Muscle layer of duodenum (tissue), 2 donors: ENCODE data around the gene NID2.

ENCODE experiments used
- H3K27ac ChIP-seq: one replicate; pipeline ENCODE4 v1.7.0; 2013; ENCODE audit warnings: mild to moderate bottlenecking, low read length
- H3K27me3 ChIP-seq: one replicate; pipeline ENCODE4 v1.7.0; 2013; ENCODE audit warnings: low read depth, mild to moderate bottlenecking, control low read depth, low read length
- H3K36me3 ChIP-seq, 2 donors: one replicate each; pipeline ENCODE4 v1.7.0; 2013; ENCODE audit warnings: low read length in 2 of 2, control low read depth in 1 of 2, mild to moderate bottlenecking in 1 of 2; ENCODE audit not compliant: insufficient read depth in 2 of 2, control insufficient read depth in 1 of 2
- H3K4me1 ChIP-seq, 2 donors: one replicate each; pipeline ENCODE4 v1.7.0; 2013; ENCODE audit warnings: low read length in 2 of 2, mild to moderate bottlenecking in 2 of 2, control low read depth in 1 of 2, moderate library complexity in 1 of 2; ENCODE audit not compliant: insufficient read depth in 2 of 2, control insufficient read depth in 1 of 2
- H3K4me3 ChIP-seq, 2 donors: one replicate each; pipeline ENCODE4 v1.7.0; 2013; ENCODE audit warnings: low read length in 2 of 2, low read depth in 1 of 2, mild to moderate bottlenecking in 1 of 2
- H3K9me3 ChIP-seq, 2 donors: one replicate each; pipeline ENCODE4 v1.7.0; 2013; ENCODE audit warnings: low read length in 2 of 2, control low read depth in 1 of 2, mild to moderate bottlenecking in 1 of 2; ENCODE audit not compliant: control insufficient read depth in 1 of 2
- donor health status: healthy.

The NID2 gene

GRCh38 chr14:52049721-52050588 is 18.9 kb downstream of the NID2 start:
- H3K27ac ChIP-seq: no peak overlapping the region
- peaks cover 26 to 74% of the 10 kb centered on the region in 2 donors for H3K4me1 ChIP-seq

GRCh38 chr14:52049271-52049670 is 19.6 kb downstream of the NID2 start:
- Histone ChIP-seq H3K4me1 (peaks cover 26 to 77% of the 10 kb centered on the region in 2 donors), H3K4me3 (no peak overlapping the region), H3K27ac (no peak overlapping the region), H3K9me3 (no peaks in the 10 kb centered on the region), H3K36me3 (no peaks in the 10 kb centered on the region), H3K27me3 (no peaks in the 10 kb centered on the region)

More at GRCh38 chr14:52049721-52050588, 18.9 kb downstream of the NID2 start:
- H3K4me3 ChIP-seq: no peak overlapping the region
- H3K9me3 ChIP-seq: no peaks in the 10 kb centered on the region
- H3K36me3 ChIP-seq: no peaks in the 10 kb centered on the region
- H3K27me3 ChIP-seq: no peaks in the 10 kb centered on the region

GRCh38 chr14:52048641-52049204 is 20.1 kb downstream of the NID2 start:
- H3K36me3 ChIP-seq: no peaks in the 10 kb centered on the region
- no peaks in the 10 kb centered on the region for H3K27me3 ChIP-seq
- H3K4me1 ChIP-seq: peaks cover 23 to 74% of the 10 kb centered on the region in 2 donors
- H3K4me3 ChIP-seq: no peak overlapping the region
- H3K9me3 ChIP-seq: no peaks in the 10 kb centered on the region
- H3K27ac ChIP-seq: peak overlapping the region; percentile 26

- Histone ChIP-seq H3K4me1 (peaks cover 24 to 74% of the 10 kb centered on the region in 2 donors), H3K27me3 (no peaks in the 10 kb centered on the region), H3K27ac (no peak overlapping the region), H3K36me3 (no peaks in the 10 kb centered on the region), H3K4me3 (no peak overlapping the region), H3K9me3 (no peaks in the 10 kb centered on the region)
Measured at GRCh38 chr14:52048116-52048515, 20.7 kb downstream of the NID2 start.

GRCh38 chr14:52046376-52046917 is 22.4 kb downstream of the NID2 start:
- no peaks in the 10 kb centered on the region for H3K9me3 ChIP-seq
- H3K27ac ChIP-seq: peak overlapping the region; percentile 46
- no peak overlapping the region for H3K4me3 ChIP-seq
- H3K36me3 ChIP-seq: peaks cover 0 to 2% of the 10 kb centered on the region in 2 donors
- H3K4me1 ChIP-seq: peaks cover 16 to 59% of the 10 kb centered on the region in 2 donors
- H3K27me3 ChIP-seq: no peaks in the 10 kb centered on the region

GRCh38 chr14:52044791-52045522 is 23.9 kb downstream of the NID2 start:
- H3K27me3 ChIP-seq: no peaks in the 10 kb centered on the region
- no peak overlapping the region for H3K4me3 ChIP-seq
- H3K4me1 ChIP-seq: peaks cover 16 to 53% of the 10 kb centered on the region in 2 donors
- no peaks in the 10 kb centered on the region for H3K9me3 ChIP-seq
- H3K27ac ChIP-seq: peak overlapping the region; percentile 67
- H3K36me3 ChIP-seq: peaks cover 0 to 13% of the 10 kb centered on the region in 2 donors

- H3K27ac ChIP-seq: no peak overlapping the region
- peaks cover 16 to 40% of the 10 kb centered on the region in 2 donors for H3K4me1 ChIP-seq
Measured at GRCh38 chr14:52043690-52044089, 25.2 kb downstream of the NID2 start.

GRCh38 chr14:52042371-52043289 is 26.2 kb downstream of the NID2 start:
- Histone ChIP-seq H3K4me1 (peaks cover 16 to 30% of the 10 kb centered on the region in 2 donors), H3K4me3 (peak overlapping the region in 1 of 2 donors; percentile 15), H3K9me3 (no peaks in the 10 kb centered on the region), H3K27me3 (no peaks in the 10 kb centered on the region), H3K36me3 (peaks cover 0 to 27% of the 10 kb centered on the region in 2 donors), H3K27ac (no peak overlapping the region)

More at GRCh38 chr14:52043690-52044089, 25.2 kb downstream of the NID2 start:
- no peaks in the 10 kb centered on the region for H3K27me3 ChIP-seq
- H3K9me3 ChIP-seq: no peaks in the 10 kb centered on the region
- peaks cover 0 to 18% of the 10 kb centered on the region in 2 donors for H3K36me3 ChIP-seq
- no peak overlapping the region for H3K4me3 ChIP-seq

GRCh38 chr14:52040598-52040997 is 28.3 kb downstream of the NID2 start:
- Histone ChIP-seq H3K4me1 (peaks cover 11 to 19% of the 10 kb centered on the region in 2 donors), H3K4me3 (no peak overlapping the region), H3K27ac (no peak overlapping the region), H3K27me3 (no peaks in the 10 kb centered on the region), H3K36me3 (peaks cover 4 to 36% of the 10 kb centered on the region in 2 donors), H3K9me3 (no peaks in the 10 kb centered on the region)

- Histone ChIP-seq H3K36me3 (peaks cover 4 to 36% of the 10 kb centered on the region in 2 donors), H3K4me3 (no peak overlapping the region), H3K4me1 (peaks cover 9 to 11% of the 10 kb centered on the region in 2 donors), H3K9me3 (no peaks in the 10 kb centered on the region), H3K27ac (no peak overlapping the region), H3K27me3 (no peaks in the 10 kb centered on the region)
Measured at GRCh38 chr14:52039124-52039815, 29.6 kb downstream of the NID2 start.
